ENCODE measurements around the gene NMS. TPM values are rescaled to one million over a fixed set of nuclear protein-coding genes. Genes with fewer than 3 reads are reported as not detected.

Gene NMS
- total RNA-seq, 1 donor from 2014 or later = not detected

GRCh38 chr2:100529900-100530299 lies 59.6 kb downstream of the NMS start:
- intact Hi-C loops (cut with DNase I) = no loop called here
- DNase-seq (ENCODE audit: extremely low spot score in 2 of 2) = no peak
- H3K9me3 ChIP-seq = no peaks in the 10 kb centered on the region
- TF ChIP-seq POLR2AphosphoS5 (IDR thresholded peaks at IDR 0.05; ENCODE audit: insufficient read depth in 1 of 2, low read depth in 1 of 2) (no peak), POLR2A (IDR thresholded peaks at IDR 0.05) (no peak)
- TF ChIP-seq, protein P1, sequence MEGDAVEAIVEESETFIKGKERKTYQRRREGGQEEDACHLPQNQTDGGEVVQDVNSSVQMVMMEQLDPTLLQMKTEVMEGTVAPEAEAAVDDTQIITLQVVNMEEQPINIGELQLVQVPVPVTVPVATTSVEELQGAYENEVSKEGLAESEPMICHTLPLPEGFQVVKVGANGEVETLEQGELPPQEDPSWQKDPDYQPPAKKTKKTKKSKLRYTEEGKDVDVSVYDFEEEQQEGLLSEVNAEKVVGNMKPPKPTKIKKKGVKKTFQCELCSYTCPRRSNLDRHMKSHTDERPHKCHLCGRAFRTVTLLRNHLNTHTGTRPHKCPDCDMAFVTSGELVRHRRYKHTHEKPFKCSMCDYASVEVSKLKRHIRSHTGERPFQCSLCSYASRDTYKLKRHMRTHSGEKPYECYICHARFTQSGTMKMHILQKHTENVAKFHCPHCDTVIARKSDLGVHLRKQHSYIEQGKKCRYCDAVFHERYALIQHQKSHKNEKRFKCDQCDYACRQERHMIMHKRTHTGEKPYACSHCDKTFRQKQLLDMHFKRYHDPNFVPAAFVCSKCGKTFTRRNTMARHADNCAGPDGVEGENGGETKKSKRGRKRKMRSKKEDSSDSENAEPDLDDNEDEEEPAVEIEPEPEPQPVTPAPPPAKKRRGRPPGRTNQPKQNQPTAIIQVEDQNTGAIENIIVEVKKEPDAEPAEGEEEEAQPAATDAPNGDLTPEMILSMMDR (IDR thresholded peaks at IDR 0.05) = no peak
- H3K4me3 ChIP-seq = no peak overlapping the region
- H3K36me3 ChIP-seq = no peaks in the 10 kb centered on the region
- no peaks in the 10 kb centered on the region for H3K4me1 ChIP-seq
- no peaks in the 10 kb centered on the region for H3K27me3 ChIP-seq
- H3K27ac ChIP-seq = no peak overlapping the region

Other genes starting within 250 kb of the NMS start
- 9.6 TPM for gene LONRF2, start 148.0 kb upstream of the NMS start, total RNA-seq
- gene CHST10, start 52.8 kb upstream of the NMS start, total RNA-seq = 5.6 TPM
- gene PDCL3, start 92.5 kb downstream of the NMS start, total RNA-seq = 20.1 TPM

Data from vagina (tissue), 2 donors.